ENCODE measurements around the gene TGM2.

TGM2 gene

DNA sequence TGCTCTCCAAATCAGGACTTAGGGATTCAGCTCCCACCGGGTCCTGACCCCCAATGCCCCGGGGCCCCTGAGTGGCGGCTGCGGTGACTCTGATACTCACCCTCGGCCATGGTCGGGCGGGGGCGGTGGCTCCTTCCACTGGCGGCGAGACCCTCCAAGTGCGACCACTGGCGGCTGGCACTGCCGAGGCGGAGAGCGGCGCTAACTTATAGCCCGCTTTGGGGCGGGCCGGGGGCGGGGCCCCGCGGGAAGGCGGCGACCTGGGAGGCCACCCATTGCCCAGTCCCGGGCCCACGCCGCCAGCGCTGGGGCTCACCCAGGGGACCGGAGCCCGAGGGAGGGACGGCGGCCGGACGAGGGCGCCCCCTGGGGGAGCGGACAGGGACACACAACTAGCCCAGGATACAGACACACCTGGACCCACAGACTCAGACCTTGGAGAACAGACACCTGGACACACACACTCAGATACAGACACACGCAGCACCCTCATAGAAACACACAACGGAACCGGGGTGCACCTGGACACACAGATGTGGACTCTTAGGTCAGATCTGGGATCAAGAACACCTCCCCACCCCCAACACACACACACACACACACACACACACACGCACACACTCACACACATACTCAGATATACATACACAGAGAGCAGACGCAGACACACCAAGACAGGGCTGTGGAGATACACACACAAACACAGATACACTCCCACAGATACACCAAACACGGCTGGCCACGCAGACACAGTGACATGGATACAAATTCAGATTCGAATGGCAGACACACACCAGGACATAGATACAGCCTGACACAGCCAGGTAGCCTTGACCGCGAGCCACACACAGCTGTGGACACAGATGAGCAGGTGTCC is at the start of gene TGM2:
Gene TGM2, minus strand, starts transcription at position 182 of the 877 bp plus-strand sequence. Its CDS starts 72 bp downstream, at position 110.
- peaks cover 9% of the 10 kb centered on the region for H3K27me3 Mint-ChIP-seq (ENCODE audit: low read depth)
- no peak within 1 kb of the TSS for H3K27ac Mint-ChIP-seq
- peak within 1 kb of the TSS; percentile 10 for H3K4me3 Mint-ChIP-seq
- no peaks in the 10 kb centered on the region for H3K9me3 Mint-ChIP-seq
- DNase-seq (ENCODE audit: low spot score), result peak; percentile 53
- H3K36me3 Mint-ChIP-seq (ENCODE audit: low read depth), result no peaks in the 10 kb centered on the region
- H3K4me1 Mint-ChIP-seq (ENCODE audit: low read depth), result peaks cover 12% of the 10 kb centered on the region

DNA sequence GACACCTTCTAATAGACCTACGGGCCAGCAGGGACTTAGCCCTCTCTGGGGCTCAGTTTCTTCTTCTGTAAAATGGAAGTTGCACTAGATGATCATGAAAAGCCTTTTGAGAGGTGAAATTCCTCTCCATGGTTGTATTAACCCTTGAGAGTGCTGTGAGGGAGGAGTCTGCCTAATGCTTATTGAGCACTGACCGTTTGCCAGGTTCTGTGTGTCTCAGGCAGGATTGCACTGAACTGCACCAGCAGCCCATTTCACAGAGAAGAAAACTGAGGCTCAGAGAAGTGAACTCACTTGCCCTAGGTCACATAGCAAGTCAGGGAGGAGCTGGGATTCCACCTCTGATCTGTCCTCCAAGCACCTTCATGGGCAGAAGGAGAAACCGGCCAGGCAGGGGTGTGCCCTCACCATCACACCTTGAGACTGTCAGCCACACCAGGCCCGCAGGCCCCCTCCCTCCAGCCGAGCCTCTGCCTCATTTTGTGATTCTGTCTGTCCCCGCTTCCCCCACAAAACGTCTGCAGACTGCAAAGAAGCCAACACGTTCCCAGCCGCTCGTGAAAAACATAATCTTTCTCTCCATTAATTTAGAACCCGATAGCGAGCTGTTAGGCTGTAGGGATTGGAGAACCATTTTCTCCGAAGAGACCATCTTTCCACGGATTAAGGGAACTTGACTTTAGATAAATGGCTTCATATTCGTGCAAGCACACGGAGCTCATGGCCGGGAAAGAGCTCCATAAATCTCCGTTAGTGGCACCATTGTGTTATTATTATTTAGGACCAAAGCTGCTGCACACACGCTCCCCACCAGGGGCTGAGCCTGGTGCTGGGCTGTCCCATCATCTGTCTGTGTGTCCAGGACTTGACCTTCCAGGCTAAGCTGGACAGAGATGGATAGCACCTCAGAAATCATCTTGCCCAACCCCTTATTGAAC is 49.5 kb upstream of the TGM2 start:
- H3K36me3 Mint-ChIP-seq (ENCODE audit: low read depth), result no peaks in the 10 kb centered on the region
- H3K4me1 Mint-ChIP-seq (ENCODE audit: low read depth), result no peaks in the 10 kb centered on the region
- H3K27ac Mint-ChIP-seq, result no peak overlapping the region
- H3K9me3 Mint-ChIP-seq, result no peaks in the 10 kb centered on the region
- H3K27me3 Mint-ChIP-seq (ENCODE audit: low read depth), result no peaks in the 10 kb centered on the region
- no peak overlapping the region for H3K4me3 Mint-ChIP-seq
- no peak for DNase-seq (ENCODE audit: low spot score)

DNA sequence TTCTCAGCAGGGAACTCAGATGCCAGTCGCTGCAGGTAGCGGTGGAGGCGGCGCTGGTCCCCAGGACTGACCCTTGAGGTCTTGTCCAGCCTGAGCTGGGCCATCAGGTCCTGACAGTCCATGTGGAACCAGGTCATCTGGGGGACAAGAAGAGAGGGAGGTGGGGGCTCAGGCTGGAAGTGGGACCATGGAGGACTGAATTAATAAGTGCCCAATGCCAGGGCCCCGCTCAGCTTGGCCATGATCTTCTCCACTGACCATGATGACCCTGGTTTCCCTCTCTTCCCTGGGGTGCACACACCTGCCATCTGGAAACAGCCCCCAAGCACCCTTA is 48.5 kb upstream of the TGM2 start:
- Mint-ChIP-seq H3K36me3 (ENCODE audit: low read depth) (no peaks in the 10 kb centered on the region), H3K4me1 (ENCODE audit: low read depth) (no peaks in the 10 kb centered on the region), H3K9me3 (no peaks in the 10 kb centered on the region), H3K4me3 (no peak overlapping the region), H3K27ac (no peak overlapping the region), H3K27me3 (ENCODE audit: low read depth) (no peaks in the 10 kb centered on the region)
- DNase-seq (ENCODE audit: low spot score), result no peak

DNA sequence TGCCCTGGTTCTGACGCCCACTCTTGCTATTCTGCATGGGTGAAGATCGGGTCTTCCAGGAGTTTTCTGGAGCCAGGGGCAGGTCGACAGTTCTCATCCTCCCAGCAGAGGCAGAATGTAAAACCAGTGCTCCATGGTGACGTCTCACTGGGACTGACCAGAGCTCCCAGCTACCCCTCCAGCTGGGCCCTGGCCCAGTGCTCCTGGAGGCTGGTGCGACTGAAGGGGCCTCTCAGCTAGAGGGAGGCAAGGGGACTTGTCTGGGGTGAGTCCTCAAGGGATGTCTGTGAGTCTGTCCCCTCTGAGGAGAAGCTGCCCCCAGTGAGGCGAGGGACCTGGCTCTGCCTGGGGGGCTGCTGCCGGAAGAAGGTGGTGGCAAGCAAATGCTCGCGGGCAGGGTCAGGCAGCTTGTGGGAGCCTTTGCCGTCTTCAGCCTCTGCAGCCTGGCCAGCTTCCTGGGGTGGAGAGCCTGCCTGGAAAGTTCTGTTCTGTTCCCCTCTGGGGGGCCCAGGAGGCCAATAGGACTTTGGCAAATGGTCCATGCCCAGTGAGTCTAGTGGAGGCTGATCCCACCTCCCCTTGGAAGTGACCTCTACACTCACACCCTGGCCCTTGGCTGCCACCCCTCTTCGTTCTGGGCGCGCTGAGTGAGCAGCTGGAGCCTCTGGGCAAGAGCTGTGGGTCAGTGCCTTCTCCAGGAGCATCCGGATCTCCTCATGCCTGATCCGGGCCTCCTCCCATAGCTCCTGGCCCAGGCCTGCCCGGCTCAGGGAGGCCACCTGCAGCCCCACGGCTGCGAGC is 47.9 kb upstream of the TGM2 start:
- H3K4me1 Mint-ChIP-seq (ENCODE audit: low read depth), result no peaks in the 10 kb centered on the region

DNA sequence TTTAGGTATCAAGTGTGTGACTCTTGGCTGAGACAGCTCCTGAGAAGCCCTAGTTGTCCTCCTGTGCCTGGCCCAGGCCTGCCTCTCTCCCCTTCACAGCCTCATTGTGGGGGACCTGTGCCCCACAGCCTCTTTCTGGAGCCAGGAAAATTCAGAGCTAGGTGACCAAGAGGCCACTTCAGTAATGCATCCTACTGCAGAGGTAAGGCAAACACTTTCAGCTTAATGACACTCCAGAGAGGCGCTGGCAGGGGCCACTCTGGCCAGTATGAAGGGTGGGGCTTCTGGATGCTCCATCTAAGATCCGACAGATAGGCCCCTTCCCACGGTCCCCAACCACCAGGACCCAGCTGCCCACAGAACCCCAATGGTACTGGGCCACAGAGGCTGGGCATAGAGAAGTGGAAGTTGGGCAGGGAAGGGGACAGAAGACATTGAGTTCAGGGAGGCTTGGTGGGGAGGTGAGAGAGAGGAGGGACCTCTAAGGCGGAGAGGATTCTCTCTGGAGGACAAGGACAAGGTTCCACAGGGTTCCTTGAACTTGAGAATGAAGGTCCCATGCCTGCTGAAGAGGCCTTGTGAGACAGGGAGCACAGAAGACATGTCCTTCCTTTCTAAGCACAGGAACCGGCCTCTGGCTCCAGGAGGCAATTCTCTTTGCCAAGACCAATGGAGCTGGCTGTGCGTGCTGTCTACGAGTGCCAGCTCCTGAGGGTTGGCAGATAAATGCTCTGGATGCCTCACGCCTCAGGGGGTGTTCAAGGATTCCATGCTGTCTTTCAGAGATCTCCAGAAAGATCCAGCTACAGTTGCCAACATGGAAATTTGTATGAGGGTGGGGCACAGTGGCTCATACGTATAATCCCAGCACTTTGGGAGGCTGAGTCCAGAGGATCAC is 46.4 kb upstream of the TGM2 start:
- no peak for DNase-seq (ENCODE audit: low spot score)
- H3K4me1 Mint-ChIP-seq (ENCODE audit: low read depth), result no peaks in the 10 kb centered on the region
- H3K9me3 Mint-ChIP-seq, result no peaks in the 10 kb centered on the region
- peaks cover 4% of the 10 kb centered on the region for H3K27me3 Mint-ChIP-seq (ENCODE audit: low read depth)
- no peak overlapping the region for H3K27ac Mint-ChIP-seq
- H3K4me3 Mint-ChIP-seq, result no peak overlapping the region
- no peaks in the 10 kb centered on the region for H3K36me3 Mint-ChIP-seq (ENCODE audit: low read depth)

More for the DNA sequence above, 47.9 kb upstream of the TGM2 start:
- Mint-ChIP-seq H3K27ac (no peak overlapping the region), H3K4me3 (no peak overlapping the region), H3K27me3 (ENCODE audit: low read depth) (no peaks in the 10 kb centered on the region), H3K36me3 (ENCODE audit: low read depth) (no peaks in the 10 kb centered on the region), H3K9me3 (no peaks in the 10 kb centered on the region)
- DNase-seq (ENCODE audit: low spot score), result no peak

DNA sequence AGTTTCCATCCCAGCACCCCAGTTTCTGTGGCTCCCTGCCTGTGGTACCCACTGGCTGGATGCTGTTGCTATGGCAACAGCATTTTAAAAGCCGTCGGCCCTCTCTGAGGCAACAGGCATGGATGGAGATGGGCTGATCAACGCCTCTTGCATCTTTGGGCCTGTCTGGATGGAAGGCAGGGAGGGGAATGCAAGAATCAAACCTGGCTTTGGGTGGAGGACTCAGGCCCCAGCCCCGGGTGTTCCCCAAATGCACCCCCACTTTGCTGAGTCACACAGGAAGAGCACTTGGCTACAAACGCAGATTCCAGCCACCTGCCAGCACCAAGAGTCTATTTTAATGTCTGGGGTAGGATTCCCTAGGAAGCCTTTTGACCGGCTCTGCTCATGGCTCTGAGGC is 45.7 kb upstream of the TGM2 start:
- H3K4me3 Mint-ChIP-seq, result no peak overlapping the region
- peaks cover 7% of the 10 kb centered on the region for H3K27me3 Mint-ChIP-seq (ENCODE audit: low read depth)
- H3K4me1 Mint-ChIP-seq (ENCODE audit: low read depth), result no peaks in the 10 kb centered on the region
- H3K27ac Mint-ChIP-seq, result no peak overlapping the region
- no peaks in the 10 kb centered on the region for H3K9me3 Mint-ChIP-seq
- DNase-seq (ENCODE audit: low spot score), result no peak
- no peaks in the 10 kb centered on the region for H3K36me3 Mint-ChIP-seq (ENCODE audit: low read depth)

DNA sequence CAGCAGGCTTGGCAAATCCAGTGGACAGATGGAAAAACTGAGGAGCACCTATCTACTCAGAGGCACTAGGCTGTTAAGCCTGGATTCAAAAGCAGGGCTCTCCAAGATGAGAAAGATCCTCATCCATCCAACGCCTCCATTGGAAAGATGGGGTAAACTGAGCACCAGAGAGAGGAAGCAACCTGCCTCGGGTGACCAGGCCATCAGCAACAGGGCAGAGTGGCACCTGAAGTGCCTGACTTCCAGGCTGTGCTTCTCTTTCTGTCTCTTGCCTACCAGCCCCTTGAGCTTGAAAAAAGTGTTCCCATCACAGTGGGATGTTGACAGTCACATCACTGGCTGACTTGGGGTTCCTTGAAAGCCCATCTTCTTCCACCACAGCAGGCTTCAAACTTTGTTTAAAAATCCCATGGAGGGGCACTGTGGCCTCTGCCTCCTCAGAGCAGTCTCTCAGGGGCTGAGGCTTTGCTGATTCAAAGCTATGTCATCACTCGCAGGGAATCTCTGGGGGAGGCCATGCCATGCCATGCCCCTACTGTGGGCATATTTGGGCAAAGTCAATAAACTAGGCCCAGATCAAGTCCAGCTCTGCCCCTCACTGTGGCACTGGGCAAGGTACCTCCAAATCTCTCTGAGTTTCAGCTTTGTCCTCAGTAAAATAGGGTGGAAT is 44.8 kb upstream of the TGM2 start:
- H3K27me3 Mint-ChIP-seq (ENCODE audit: low read depth), result peaks cover 7% of the 10 kb centered on the region
- no peak for DNase-seq (ENCODE audit: low spot score)
- H3K4me3 Mint-ChIP-seq, result no peak overlapping the region
- H3K36me3 Mint-ChIP-seq (ENCODE audit: low read depth), result no peaks in the 10 kb centered on the region
- H3K9me3 Mint-ChIP-seq, result no peaks in the 10 kb centered on the region
- no peaks in the 10 kb centered on the region for H3K4me1 Mint-ChIP-seq (ENCODE audit: low read depth)
- H3K27ac Mint-ChIP-seq, result no peak overlapping the region

DNA sequence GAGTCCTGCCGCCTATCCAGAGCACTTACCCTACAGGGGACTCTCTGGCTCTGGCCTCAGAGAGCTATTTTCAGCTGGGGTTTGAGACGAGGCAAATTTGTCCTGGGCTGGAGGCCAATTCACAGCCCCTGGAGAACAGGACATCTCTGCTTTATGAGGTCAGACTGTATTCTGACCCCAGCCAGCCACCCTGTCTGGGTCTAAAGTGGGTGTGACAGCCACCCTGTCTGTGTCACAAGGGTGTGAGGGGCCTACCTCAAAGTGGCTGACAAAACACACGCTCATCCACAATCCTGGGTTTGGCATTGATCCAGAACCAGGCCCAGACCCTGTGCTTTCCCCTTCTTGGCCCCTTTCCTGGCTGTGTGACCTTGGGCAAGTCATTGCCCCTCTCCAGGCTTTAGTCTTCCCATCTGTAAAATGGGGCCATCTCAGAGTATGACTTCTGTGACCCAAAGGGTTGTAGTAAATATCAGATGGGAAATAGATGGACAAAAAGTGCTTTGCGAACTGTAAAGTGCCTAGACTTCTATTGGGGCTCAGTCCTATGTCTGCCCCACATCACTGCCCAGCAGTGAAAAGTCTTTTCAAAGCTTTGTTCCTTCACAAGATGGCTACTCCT is 44.1 kb upstream of the TGM2 start:
- Mint-ChIP-seq H3K4me3 (no peak overlapping the region), H3K4me1 (ENCODE audit: low read depth) (no peaks in the 10 kb centered on the region), H3K9me3 (no peaks in the 10 kb centered on the region), H3K27me3 (ENCODE audit: low read depth) (peaks cover 10% of the 10 kb centered on the region), H3K27ac (no peak overlapping the region), H3K36me3 (ENCODE audit: low read depth) (no peaks in the 10 kb centered on the region)
- no peak for DNase-seq (ENCODE audit: low spot score)

DNA sequence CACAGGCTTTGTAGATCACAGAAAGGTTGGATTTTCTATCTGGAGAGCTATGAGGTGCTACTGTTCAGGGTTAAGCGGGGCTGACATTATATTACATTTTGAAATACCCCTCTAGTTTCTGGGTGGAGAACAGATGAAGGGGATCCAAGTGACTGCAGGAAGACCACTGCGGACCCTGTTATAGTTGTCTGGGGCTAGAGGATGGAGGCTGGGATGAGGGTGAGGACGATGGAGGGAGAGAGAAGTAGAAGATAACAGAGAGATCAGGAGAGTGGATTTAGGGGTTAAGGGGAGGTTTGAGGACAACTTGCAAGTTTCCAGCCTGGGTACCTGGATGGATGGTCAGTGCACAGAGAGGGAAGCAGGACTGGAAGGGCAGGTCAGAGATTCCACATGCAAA is 43.5 kb upstream of the TGM2 start:
- H3K36me3 Mint-ChIP-seq (ENCODE audit: low read depth), result no peaks in the 10 kb centered on the region
- DNase-seq (ENCODE audit: low spot score), result no peak
- H3K27me3 Mint-ChIP-seq (ENCODE audit: low read depth), result peaks cover 10% of the 10 kb centered on the region
- H3K27ac Mint-ChIP-seq, result no peak overlapping the region
- H3K4me1 Mint-ChIP-seq (ENCODE audit: low read depth), result no peaks in the 10 kb centered on the region
- H3K4me3 Mint-ChIP-seq, result no peak overlapping the region
- no peaks in the 10 kb centered on the region for H3K9me3 Mint-ChIP-seq

DNA sequence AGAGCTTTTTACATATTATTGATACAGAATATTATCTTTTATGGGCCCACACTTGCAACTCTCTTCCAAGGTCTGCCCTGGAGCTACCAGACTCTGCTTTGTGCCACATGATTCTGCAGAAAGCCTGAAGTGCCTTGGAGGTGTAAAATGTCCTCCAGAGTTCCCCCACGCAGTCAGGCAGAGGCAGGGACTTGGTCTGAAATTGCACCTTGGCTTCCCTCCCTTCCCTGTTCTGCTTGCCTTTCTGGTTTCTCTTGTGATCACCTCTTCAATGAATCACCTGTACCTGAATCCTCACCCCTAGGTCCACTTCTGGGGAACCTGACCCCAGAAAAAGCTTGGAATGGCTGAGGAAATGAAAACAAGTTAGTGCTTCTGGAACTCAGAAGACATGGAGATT is 43.0 kb upstream of the TGM2 start:
- Mint-ChIP-seq H3K9me3 (no peaks in the 10 kb centered on the region), H3K4me3 (no peak overlapping the region), H3K27ac (no peak overlapping the region), H3K36me3 (ENCODE audit: low read depth) (no peaks in the 10 kb centered on the region), H3K4me1 (ENCODE audit: low read depth) (no peaks in the 10 kb centered on the region), H3K27me3 (ENCODE audit: low read depth) (peaks cover 10% of the 10 kb centered on the region)
- no peak for DNase-seq (ENCODE audit: low spot score)

DNA sequence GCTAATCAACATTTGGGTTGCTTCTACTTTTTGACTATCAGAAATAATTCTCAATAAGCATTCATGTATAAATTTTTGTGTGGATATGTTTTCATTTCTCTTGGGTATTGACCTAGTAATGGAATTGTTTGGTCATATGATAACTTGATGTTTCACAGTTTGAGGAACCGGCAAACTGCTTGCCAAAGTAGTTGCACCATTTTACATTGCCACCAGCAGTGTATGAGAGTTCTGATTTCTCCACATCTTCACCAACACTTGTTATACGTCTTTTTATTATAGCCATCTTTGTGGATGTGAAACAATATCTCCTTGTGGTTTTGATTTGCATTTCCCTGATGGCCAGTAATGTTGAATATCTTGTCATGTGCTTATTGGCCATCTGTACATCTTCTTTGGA is 42.6 kb upstream of the TGM2 start:
- H3K36me3 Mint-ChIP-seq (ENCODE audit: low read depth), result no peaks in the 10 kb centered on the region
- H3K4me1 Mint-ChIP-seq (ENCODE audit: low read depth), result no peaks in the 10 kb centered on the region
- no peaks in the 10 kb centered on the region for H3K9me3 Mint-ChIP-seq
- no peak for DNase-seq (ENCODE audit: low spot score)
- H3K27me3 Mint-ChIP-seq (ENCODE audit: low read depth), result peaks cover 10% of the 10 kb centered on the region
- no peak overlapping the region for H3K27ac Mint-ChIP-seq
- H3K4me3 Mint-ChIP-seq, result no peak overlapping the region

DNA sequence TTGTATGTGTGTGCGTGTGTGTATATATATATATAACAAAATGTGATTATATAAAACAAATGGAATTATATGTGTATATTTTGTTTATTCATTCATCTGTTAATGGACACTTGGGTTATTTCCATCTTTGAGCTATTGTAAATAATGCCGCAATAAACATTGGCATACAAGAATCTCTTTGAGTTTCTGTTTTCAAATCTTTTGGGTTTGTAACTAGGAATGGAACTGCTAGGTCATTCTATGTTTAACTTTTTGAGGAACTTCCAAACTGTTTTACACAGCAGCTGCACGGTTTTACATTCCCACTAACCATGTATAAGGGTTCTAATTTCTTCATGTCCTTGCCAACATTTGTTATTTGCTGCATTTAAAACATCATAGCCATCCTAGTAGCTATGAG is 39.9 kb upstream of the TGM2 start:
- Mint-ChIP-seq H3K4me1 (ENCODE audit: low read depth) (no peaks in the 10 kb centered on the region), H3K4me3 (no peak overlapping the region)

More for the DNA sequence above, 39.9 kb upstream of the TGM2 start:
- no peak for DNase-seq (ENCODE audit: low spot score)
- Mint-ChIP-seq H3K27ac (no peak overlapping the region), H3K36me3 (ENCODE audit: low read depth) (no peaks in the 10 kb centered on the region), H3K27me3 (ENCODE audit: low read depth) (peaks cover 10% of the 10 kb centered on the region), H3K9me3 (no peaks in the 10 kb centered on the region)
